ENCODE results near the gene IARS2.

DNA sequence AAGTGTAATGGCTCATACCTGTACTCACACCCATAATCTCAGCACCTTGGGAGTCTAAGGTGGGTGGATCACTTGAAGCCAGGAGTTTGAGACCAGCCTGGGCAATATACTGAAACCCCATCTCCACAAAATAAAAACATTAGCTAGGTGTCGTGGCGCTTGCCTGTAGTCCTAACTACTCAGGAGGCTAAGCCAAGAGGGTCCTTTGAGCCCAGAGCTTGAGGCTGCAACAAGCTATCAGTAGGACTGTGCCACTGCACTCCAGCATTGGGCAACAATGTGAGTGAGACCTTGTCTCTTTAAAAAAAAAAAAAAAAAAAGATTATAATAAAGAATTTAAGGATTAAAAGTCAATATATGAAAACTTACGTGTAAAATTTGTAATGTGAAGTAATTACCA is 16.0 kb upstream of the IARS2 start:
- TF ChIP-seq, protein P1, sequence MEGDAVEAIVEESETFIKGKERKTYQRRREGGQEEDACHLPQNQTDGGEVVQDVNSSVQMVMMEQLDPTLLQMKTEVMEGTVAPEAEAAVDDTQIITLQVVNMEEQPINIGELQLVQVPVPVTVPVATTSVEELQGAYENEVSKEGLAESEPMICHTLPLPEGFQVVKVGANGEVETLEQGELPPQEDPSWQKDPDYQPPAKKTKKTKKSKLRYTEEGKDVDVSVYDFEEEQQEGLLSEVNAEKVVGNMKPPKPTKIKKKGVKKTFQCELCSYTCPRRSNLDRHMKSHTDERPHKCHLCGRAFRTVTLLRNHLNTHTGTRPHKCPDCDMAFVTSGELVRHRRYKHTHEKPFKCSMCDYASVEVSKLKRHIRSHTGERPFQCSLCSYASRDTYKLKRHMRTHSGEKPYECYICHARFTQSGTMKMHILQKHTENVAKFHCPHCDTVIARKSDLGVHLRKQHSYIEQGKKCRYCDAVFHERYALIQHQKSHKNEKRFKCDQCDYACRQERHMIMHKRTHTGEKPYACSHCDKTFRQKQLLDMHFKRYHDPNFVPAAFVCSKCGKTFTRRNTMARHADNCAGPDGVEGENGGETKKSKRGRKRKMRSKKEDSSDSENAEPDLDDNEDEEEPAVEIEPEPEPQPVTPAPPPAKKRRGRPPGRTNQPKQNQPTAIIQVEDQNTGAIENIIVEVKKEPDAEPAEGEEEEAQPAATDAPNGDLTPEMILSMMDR (IDR thresholded peaks at IDR 0.05), result no peak
- no peak for TF ChIP-seq POLR2A (IDR thresholded peaks at IDR 0.05)
- TF ChIP-seq POLR2AphosphoS5 (IDR thresholded peaks at IDR 0.05), result no peak
